H54 (cell line): Measurements from ENCODE around the gene PREP.

Experiments
- DNase-seq: peaks from one replicate; pipeline ENCODE4 v3.0.0; 2011; ENCODE audit warnings: low spot score, mixed read lengths; ENCODE audit not compliant: insufficient read length
- FAIRE-seq: peaks from 3 replicates; lab custom pipeline; 2011; peaks lifted over from hg19 to GRCh38; lab: Jason Lieb, UNC
- POLR2A ChIP-seq: IDR thresholded peaks from 2 replicates; pipeline ENCODE4 v1.6.1; 2011; ENCODE audit warnings: low read depth, mild to moderate bottlenecking, low read length

The PREP gene

DNA sequence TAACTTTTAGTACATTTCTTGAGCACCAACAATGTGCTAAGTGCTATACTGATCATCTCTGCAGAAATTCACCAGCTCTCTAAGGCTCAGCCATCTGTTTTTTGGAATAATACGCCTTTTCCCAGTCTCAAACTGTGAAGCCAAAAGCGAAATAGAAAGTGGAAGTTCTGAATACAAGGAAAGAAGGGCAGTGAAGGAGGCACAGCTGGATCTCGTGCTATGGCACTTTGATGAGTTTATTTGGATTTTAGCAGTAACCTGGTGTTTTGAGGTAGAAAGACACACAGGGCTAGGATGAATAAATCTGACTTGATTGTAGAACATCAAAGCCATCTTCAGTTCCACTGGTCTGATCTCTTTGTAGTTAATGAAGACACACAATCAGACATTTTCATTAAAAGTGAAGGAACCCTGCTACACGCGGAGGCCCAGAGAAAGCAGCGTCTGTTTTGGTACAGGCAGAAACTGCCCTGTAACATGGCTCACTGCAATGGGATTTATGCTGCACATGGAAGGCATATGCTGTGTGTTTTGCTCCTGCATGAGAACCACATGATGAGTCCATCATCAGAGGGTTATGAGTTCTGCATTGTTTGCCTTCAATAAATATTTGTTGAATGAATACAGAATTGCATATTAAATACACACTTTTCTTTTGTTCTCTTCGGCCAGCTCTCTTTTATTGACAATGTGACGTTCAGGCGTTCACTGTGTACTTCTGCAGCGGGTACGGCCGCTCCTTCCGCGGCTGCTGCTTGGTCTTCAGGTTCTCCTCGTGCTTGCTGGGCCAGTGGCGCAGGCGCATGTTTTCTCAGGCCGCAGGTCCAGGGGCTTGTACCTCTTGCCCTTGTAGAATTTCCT lies 100.9 kb downstream of the PREP start:
- no peak for TF ChIP-seq POLR2A
- DNase-seq, result no peak
- FAIRE-seq, result no peak

DNA sequence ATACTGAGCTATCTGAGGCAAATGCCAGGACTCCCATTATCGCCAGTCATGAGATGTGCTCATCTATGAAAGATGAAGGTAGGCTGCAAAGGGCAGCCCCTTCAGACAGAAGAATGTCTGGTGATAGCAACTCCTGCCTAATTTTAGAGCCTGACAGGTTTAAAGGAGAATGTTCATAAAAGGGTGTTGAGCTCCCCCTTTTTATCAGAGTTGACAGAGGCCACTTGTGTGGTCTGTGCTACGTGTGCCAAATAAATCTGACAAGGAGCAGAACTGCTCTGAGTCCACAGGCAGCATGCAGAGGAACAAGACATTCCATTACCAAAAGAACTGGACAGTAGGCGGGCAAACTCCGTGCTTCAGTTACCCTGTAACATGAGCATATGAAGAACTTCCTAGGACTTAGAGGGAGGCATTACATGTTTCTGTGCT lies 101.8 kb downstream of the PREP start:
- TF ChIP-seq POLR2A, result no peak
- no peak for FAIRE-seq

DNA sequence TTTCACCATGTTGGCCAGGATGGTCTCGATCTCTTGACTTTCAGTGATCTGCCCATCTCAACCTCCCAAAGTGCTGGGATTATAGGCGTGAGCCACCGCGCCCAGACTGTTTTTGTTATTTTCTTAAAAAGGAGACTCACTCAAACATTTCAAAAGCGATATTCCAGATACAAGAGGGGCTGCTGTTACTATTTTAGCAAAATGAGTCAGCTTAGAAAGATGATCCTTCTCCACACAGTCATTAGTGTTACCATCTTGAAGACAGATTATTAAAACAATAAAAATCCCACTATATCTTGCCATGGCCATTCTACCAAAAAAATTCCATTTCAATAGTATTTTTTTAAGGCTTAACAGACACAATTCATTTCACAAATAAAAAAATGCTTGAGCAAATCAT lies 102.8 kb downstream of the PREP start:
- DNase-seq, result no peak
- TF ChIP-seq POLR2A, result no peak
- no peak for FAIRE-seq

More for the DNA sequence above, 101.8 kb downstream of the PREP start:
- no peak for DNase-seq

DNA sequence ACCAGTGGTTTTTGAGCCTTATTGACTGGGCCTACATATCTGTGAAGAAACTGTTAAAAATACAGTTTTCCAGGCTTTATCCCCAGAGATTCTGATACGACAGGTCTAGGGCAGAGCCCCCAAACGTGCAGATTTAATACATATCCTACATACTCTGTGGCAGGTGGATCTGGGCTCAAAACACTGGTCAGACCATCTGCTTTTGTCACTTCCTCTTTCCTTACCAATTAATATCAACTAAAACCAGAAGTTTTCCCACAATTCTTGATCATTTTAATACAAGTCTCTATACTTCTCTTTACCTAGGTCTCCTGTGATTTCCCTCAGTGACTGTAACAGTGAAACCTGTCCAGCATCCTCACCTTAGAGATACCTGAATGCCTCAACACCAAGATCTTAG lies 108.8 kb downstream of the PREP start:
- no peak for TF ChIP-seq POLR2A
- DNase-seq, result no peak
- no peak for FAIRE-seq

DNA sequence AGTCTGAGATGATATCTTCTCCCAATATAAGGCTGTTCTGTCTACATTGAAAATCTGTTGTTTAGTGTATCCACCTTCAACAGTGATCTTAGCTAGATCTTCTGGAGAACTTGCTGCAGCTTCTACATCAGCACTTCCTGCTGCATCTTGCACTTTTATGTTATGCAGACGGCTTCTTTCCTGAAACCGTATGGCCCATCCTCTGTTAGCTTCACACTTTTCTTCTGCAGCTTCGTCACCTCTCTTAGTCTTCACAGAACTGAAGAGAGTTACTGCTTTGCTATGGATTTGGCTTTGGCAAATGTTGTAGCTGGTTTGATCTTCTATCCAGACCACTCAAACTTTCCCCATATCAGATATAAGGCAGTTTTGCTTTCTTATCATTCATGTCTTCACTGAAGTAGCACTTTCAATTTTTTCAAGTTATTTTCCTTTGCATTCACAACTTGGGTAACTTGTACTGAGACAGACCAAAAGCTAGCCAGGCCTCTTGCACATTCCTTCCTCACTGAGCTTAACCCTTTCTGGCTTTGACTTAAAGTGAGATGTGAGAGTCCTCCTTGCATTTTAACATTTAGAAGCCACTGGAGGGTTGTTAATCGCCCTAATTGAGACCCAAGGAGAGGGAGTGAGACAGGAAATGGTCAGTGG lies 110.1 kb downstream of the PREP start:
- TF ChIP-seq POLR2A, result no peak
- DNase-seq, result no peak
- no peak for FAIRE-seq

DNA sequence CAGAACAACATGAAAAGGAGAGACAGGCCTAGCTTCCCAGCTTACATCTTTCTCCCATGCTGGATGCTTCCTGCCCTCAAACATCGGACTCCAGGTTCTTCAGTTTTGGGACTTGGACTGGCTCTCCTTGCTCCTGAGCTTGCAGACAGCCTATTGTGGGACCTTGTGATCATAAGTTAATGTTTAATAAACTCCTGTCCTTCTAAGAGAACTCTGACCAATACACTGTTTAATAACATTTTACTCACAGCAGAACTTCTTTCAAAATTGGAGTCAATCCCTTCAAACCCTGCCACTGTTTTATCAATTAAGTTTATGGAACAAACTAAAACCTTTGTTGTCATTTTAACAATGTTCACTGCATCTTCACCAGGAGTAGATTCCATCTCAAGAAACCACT lies 111.4 kb downstream of the PREP start:
- FAIRE-seq, result no peak
- no peak for TF ChIP-seq POLR2A
- no peak for DNase-seq

DNA sequence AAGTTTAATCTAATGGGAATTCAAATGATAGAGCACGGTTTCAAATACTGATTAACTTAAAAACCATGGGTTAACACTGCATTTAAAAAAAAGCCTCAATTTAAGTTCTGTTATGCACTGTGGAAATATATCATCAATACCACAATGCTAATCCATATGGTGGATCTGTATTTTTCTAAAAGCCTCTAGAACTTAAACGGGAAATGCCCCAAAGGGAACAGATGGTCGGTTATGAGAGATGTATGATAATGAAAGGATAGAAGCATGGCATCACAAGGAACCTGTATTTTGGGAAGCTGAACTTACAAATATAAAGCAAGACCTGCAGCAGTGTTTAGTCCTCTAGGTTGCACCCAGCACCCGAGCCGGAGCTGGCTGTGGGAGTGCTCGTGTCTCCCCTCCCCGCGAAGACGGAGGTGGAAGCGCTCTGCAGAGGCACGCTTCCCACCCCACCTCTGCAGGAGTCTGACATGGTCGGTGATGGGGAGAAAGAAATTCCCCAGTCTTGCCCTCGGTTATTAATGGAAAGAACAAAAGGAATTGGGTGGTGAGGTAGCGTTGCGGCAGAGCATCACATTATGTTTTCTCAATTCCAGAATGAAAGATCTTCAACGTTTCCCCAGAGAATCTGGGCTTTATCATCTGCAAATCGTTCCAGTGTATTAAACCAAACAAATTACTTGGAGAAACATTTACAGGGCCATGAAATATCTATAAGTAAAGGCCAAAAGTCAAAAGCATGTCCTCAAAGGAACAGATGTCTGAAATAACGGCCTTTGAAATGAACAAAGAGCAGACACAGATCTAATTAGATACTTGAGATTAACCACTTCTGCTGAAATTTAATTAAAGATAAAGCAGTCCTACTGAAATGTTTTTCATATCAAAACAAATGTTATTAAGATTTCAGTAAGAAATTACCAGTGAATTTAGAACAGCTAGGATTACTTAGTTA lies 120.0 kb downstream of the PREP start:
- DNase-seq, result no peak
- no peak for TF ChIP-seq POLR2A
- no peak for FAIRE-seq

DNA sequence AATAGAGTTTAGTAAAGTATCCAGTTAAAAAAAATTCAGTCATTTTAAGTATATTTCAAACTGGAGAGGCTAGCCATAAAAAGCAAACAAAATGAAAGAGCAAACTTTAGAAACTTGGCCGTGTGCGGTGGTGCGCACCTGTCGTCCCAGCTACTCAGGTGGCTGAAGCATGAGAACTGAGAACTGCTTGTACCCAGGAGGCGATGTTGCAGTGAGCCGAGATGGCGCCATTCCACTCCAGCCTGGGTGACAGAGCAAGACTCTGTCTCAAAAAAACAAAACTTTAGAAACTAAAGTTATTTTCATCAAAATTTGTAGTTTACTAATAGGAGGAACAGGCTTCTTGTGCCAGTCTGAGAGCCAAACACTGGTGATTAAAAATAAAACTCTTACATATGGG lies 122.8 kb downstream of the PREP start:
- TF ChIP-seq POLR2A, result no peak
- DNase-seq (no peak), FAIRE-seq (no peak)

DNA sequence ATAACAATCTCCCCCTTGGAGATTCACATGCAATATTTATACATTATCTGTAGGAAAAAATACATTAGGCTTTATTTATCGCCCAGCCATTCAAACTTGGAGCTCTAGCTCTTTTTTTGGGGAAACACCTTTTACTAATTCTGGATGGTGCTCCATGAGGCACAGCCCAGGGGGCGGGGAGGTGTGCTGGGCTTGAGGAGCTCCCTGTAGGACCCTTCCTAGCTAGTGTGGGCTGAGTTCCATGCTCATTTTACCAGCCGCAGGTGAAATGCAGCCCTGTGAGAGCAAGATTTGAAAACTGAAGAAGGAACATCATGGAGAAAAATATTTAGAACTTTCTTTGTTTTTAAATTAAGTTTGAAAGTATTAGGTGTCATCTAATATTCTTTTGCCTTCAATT lies 123.4 kb downstream of the PREP start:
- DNase-seq, result no peak
- no peak for FAIRE-seq

DNA sequence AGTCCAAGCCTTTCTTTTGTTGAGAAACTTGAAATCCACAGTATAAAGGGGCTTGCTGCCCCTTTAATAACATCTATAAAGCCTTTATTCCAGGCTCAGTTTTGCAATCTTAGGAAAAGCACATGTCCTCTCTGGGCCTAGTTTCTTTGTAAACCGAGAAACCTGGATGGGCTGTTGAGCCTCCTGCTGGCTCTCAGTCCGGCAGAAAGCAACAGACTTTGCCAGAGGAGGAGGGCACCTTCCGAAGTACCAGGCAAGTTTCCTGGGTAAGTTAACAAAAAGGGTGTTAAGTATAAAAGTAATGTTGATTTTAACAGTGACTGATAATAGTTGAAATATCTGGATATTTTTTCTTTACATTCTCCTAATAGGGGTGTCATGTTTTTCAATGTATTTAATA lies 124.1 kb downstream of the PREP start:
- no peak for TF ChIP-seq POLR2A
- DNase-seq (no peak), FAIRE-seq (no peak)

More for the DNA sequence above, 123.4 kb downstream of the PREP start:
- no peak for TF ChIP-seq POLR2A

DNA sequence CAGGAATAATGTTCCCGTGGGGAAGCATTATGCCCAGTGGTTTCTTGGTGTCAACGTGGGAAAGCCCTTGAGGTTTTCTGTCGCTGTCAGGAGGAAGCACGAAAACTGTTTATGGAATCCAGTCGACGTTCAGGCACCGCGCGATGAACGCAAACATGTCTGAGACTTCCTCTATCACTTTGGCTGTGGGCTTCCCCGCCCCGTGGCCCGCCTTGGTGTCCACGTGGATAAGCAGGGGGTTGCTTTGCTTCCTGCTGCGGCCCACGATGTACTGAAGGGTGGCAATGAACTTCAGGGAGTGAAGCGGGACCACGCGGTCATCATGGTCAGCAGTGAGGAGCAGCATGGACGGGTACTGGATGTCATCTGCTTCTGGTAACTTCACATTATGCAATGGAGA lies 124.8 kb downstream of the PREP start:
- FAIRE-seq (no peak), DNase-seq (no peak)
- no peak for TF ChIP-seq POLR2A

DNA sequence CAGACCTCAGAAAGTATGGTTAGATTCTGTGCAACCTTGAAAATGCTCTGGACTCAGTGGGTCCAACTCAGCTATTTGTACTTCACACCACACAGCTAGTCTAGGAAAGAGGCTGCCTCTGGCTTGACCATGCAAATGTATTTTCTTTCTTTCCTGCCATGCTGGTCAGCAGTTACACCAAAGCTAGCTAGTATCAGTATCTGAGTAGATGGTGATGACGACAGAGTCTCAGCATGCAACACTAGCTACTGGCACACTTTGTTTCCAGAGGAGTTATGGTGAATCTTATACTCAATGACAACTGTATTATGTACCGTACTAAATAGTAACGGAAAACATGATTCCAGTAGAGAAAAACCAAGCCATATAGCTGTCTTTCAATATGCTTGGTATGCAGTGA lies 126.5 kb downstream of the PREP start:
- TF ChIP-seq POLR2A, result no peak
- no peak for DNase-seq
- no peak for FAIRE-seq

DNA sequence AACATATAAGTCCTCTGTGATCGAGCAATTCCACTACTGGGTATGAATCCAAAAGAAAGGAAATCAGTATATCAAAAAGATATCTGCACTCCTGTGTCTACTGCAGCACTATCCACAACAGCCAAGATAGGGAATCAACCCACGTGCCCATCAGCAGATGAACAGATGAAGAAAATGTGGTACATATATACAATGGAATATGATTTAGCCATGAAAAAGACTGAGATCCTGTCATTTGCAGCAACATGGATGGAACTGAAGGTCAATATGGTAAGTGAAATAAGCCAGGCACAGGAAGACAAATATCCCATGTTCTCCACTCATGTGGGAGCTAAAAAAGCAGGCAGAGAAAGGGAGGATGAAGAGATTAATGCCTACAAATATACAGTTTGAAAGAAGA lies 127.3 kb downstream of the PREP start:
- TF ChIP-seq POLR2A, result no peak
- DNase-seq (no peak), FAIRE-seq (no peak)

DNA sequence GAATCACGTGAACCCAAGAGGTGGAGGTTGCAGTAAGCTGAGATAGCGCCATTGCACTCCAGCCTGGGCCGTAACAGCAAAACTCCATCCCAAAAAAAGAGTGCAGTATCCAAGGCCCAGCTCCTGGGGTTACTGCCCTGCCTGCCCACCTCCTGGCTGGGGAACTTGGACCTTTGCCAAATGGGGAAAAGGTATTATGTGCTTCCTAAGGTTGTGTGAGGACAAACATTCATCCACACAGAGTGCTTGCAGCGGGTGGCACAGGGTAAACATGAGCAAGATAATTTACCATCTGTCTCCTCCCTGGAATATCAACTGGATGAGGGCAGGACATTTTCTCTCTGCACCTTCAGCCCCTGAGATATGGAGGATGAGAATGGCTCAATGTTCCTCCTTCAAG lies 128.2 kb downstream of the PREP start:
- no peak for TF ChIP-seq POLR2A
- no peak for DNase-seq
- no peak for FAIRE-seq
